Heart right ventricle (tissue), 16 donors: Measurements from ENCODE around the gene YARS1. TPM values are rescaled to one million over a fixed set of nuclear protein-coding genes. Genes with fewer than 3 reads are reported as not detected.

Source experiments
- ATAC-seq, 8 donors: fragments of 200-7000 bp; cut with Tn5 transposase; one replicate each; pipeline ENCODE4 v1.9.1; 2020; ENCODE audit warnings: mild to moderate bottlenecking in 8 of 8, moderate library complexity in 8 of 8, moderate number of reproducible peaks in 1 of 8
- DNase-seq, 2 donors: peaks; one replicate each; pipeline ENCODE4 v3.0.0-alpha.2; 2020
- H3K27ac ChIP-seq, 10 donors: fragments of 200-600 bp; sonication (generic) in 2 of 10; one replicate each; pipeline versions ENCODE4 v1.5.0 to v1.8.0; 2020 to 2022; ENCODE audit warnings: mild to moderate bottlenecking in 3 of 10
- H3K27me3 ChIP-seq, 7 donors: fragments of 200-600 bp; one replicate each; pipeline ENCODE4 v1.8.0; 2021 to 2022; ENCODE audit warnings: mild to moderate bottlenecking in 2 of 7
- H3K36me3 ChIP-seq, 9 donors: fragments of 200-600 bp; sonication (generic) in 1 of 9; one replicate each; pipeline versions ENCODE4 v1.5.0 to v1.8.0; 2020 to 2022; ENCODE audit warnings: mild to moderate bottlenecking in 2 of 9
- H3K4me1 ChIP-seq, 9 donors: fragments of 200-600 bp; sonication (generic) in 1 of 9; one replicate each; pipeline versions ENCODE4 v1.5.0 to v1.8.0; 2020 to 2022; ENCODE audit warnings: mild to moderate bottlenecking in 4 of 9
- H3K4me3 ChIP-seq, 10 donors: fragments of 200-600 bp; sonication (generic) in 2 of 10; one replicate each; pipeline versions ENCODE4 v1.5.0 to v1.8.0; 2020 to 2022; ENCODE audit warnings: mild to moderate bottlenecking in 7 of 10, moderate library complexity in 2 of 10
- H3K9me3 ChIP-seq, 11 donors: fragments of 200-600 bp in 10 of 11; sonication (generic) in 2 of 11; one replicate each; pipeline versions ENCODE4 v1.5.0 to v1.8.0; 2013 to 2022; ENCODE audit warnings: mild to moderate bottlenecking in 2 of 11, control low read depth in 1 of 11, moderate library complexity in 1 of 11
- CTCF ChIP-seq, 9 donors: fragments of 200-600 bp; sonication (generic) in 2 of 9; IDR thresholded peaks; one replicate each; pipeline versions ENCODE4 v1.5.0 to v1.8.0; 2021 to 2022; ENCODE audit warnings: antibody characterized with exemption in 9 of 9, mild to moderate bottlenecking in 5 of 9, moderate library complexity in 1 of 9
- WGBS, 2 donors: extraction: QIAGEN DNeasy Blood & Tissue Kit; methylation state at CpG; one replicate each; pipeline ENCODE4 v1.1.7; 2013; ENCODE audit warnings: inconsistent platforms in 1 of 2; 5-methylcytosine and 5-hydroxymethylcytosine counted together
- intact Hi-C, 10 donors: fragments of 100-400 bp; cut with DNase I; formaldehyde crosslinking; loops; one replicate each; pipeline versions ENCODE4 v1.11.1 to v1.14.2; 2022
- polyA plus RNA-seq, 2 donors: library from polyadenylated mRNA; stranded (reverse); fragments of 200-250 nt; gene quantifications; one replicate each; pipeline ENCODE4 v1.2.3, GENCODE V29; 2013
- total RNA-seq, 10 donors: library from RNA; stranded (reverse); fragmentation: NEBNext Ultra II Directional in 3 of 10; extraction: Animal tissue kit (Norgen Biotek cat#: 25700) in 3 of 10; gene quantifications; one replicate each; pipeline versions ENCODE4 v1.2.1 to v1.2.4, GENCODE V29; 2021 to 2023
- donor health status: Arrhythmogenic right ventricular cardiomyopathy.
- donor health status: ischemic (EF 13 %, LVEDD 7.1; RV severe dilation, severe dysfunction).
- donor health status: healthy with polysubstance abuse.
- donor health status: DM: no; HTN: yes; CAD: no.
- donor health status: DM: no; HTN: no; CAD: no.
- donor health status: ischemic (EF 25% LVEDD 6.9; RV normal size, moderate dysfunction).
- donor health status: ischemic (EF 25% LVEDD 5.7; RV mildly dilated, moderate dysfunction).
- donor health status: healthy.
- donor health status: DM: yes; HTN: yes; CAD: no.
- donor health status: Ischemic cardiomyopathy.
- donor health status: ischemic (EF 35%, LVEDD 5.7; RV mildly dilated, moderate dysfunction).
- donor health status: nonischemic (EF 11% LVEDD 7.7; RV severe dilation, severe dysfunction).
- donor health status: DM: yes; HTN: yes; CAD: no.
- donor health status: PGD.
- donor health status: ischemic (EF 29% LVEDD 5.4; RV normal size, mild dysfunction).
- donor health status: nonischemic (EF 23%, LVEDD 6.1; RV moderate dilation, normal function).

Gene YARS1
- total and polyA plus RNA-seq, 12 donors = 20.5 to 48.5 (median 31.0) TPM

GRCh38 chr1:32765570-32766327, 51.4 kb downstream of the YARS1 start:
- TF ChIP-seq CTCF (IDR thresholded peaks at IDR 0.05) = no peak
- H3K9me3 ChIP-seq = no peaks in the 10 kb centered on the region
- no peak overlapping the region for H3K4me3 ChIP-seq
- no peak for ATAC-seq
- H3K27ac ChIP-seq = no peak overlapping the region
- no peaks in the 10 kb centered on the region for H3K27me3 ChIP-seq
- peaks cover 0 to 31% (median 18%) of the 10 kb centered on the region in 9 donors for H3K4me1 ChIP-seq
- H3K36me3 ChIP-seq = peaks cover 0 to 22% (median 0%) of the 10 kb centered on the region in 9 donors
- WGBS, 2 donors = 72 to 74% methylated on average over 27 of the region's 27 CpGs
- intact Hi-C loops = loop anchor here in 1 of 10 donors (5.0 kb wide), 1 partner anchor 43 kb away; no protein-coding TSS in a partner anchor
- DNase-seq = no peak

- ATAC-seq (no peak), DNase-seq (no peak)
- 69% methylated on average over 7 of the region's 7 CpGs for WGBS, 2 donors
- intact Hi-C loops = loop anchor here in 1 of 10 donors (5.0 kb wide), 1 partner anchor 43 kb away; no protein-coding TSS in a partner anchor
- no peak overlapping the region for H3K4me3 ChIP-seq
- no peaks in the 10 kb centered on the region for H3K27me3 ChIP-seq
- peaks cover 0 to 32% (median 18%) of the 10 kb centered on the region in 9 donors for H3K4me1 ChIP-seq
- no peak for TF ChIP-seq CTCF (IDR thresholded peaks at IDR 0.05)
- H3K9me3 ChIP-seq = no peaks in the 10 kb centered on the region
- H3K36me3 ChIP-seq = peaks cover 0 to 15% (median 0%) of the 10 kb centered on the region in 9 donors
- no peak overlapping the region for H3K27ac ChIP-seq
Observed at GRCh38 chr1:32764826-32765569, 52.2 kb downstream of the YARS1 start.

GRCh38 chr1:32763221-32763620, 53.9 kb downstream of the YARS1 start:
- ATAC-seq (no peak), DNase-seq (no peak)
- no peak for TF ChIP-seq CTCF (IDR thresholded peaks at IDR 0.05)
- Histone ChIP-seq H3K27me3 (no peaks in the 10 kb centered on the region), H3K36me3 (peaks cover 0 to 6% (median 0%) of the 10 kb centered on the region in 9 donors), H3K27ac (no peak overlapping the region), H3K4me3 (no peak overlapping the region), H3K9me3 (no peaks in the 10 kb centered on the region), H3K4me1 (peaks cover 0 to 40% (median 24%) of the 10 kb centered on the region in 9 donors)
- 92 to 97% methylated on average over 5 of the region's 5 CpGs for WGBS, 2 donors
- intact Hi-C loops = no loop called here

- Histone ChIP-seq H3K27ac (no peak overlapping the region), H3K36me3 (peaks cover 0 to 3% (median 0%) of the 10 kb centered on the region in 9 donors)
- no peak for ATAC-seq
Observed at GRCh38 chr1:32761936-32762335, 55.2 kb downstream of the YARS1 start.

More at GRCh38 chr1:32761936-32762335, 55.2 kb downstream of the YARS1 start:
- DNase-seq = no peak
- Histone ChIP-seq H3K4me3 (no peak overlapping the region), H3K27me3 (no peaks in the 10 kb centered on the region), H3K4me1 (peaks cover 0 to 33% (median 17%) of the 10 kb centered on the region in 9 donors), H3K9me3 (no peaks in the 10 kb centered on the region)
- intact Hi-C loops = no loop called here
- no peak for TF ChIP-seq CTCF (IDR thresholded peaks at IDR 0.05)
- WGBS, 2 donors = 65 to 71% methylated on average over 2 of the region's 2 CpGs
